ENCODE data around the gene PRPF8. TPM values are rescaled to one million over a fixed set of nuclear protein-coding genes. Genes with fewer than 3 reads are reported as not detected.

Gene PRPF8
- total RNA-seq, 1 donor, result 117 TPM

- no peak for DNase-seq (ENCODE audit: low read depth)
- TF ChIP-seq CTCF (IDR thresholded peaks at IDR 0.05; ENCODE audit: insufficient read depth, low read depth, low read length), result no peak
- no peak overlapping the region for H3K4me3 ChIP-seq (ENCODE audit: low read depth, low read length)
Measured at GRCh38 chr17:1646199-1646875, 38.3 kb downstream of the PRPF8 start.

GRCh38 chr17:1645207-1646171 lies 39.2 kb downstream of the PRPF8 start, which contains the start of gene SCARF1:
Gene SCARF1 (minus strand): TSS chr17:1645732. CDS start chr17:1645697, 35 bp downstream.
- no peak within 1 kb of the TSS for H3K4me3 ChIP-seq (ENCODE audit: low read depth, low read length)
- TF ChIP-seq CTCF (IDR thresholded peaks at IDR 0.05; ENCODE audit: insufficient read depth, low read depth, low read length), result no peak
- no peak for DNase-seq (ENCODE audit: low read depth)

GRCh38 chr17:1644493-1645206 lies 40.0 kb downstream of the PRPF8 start:
- TF ChIP-seq CTCF (IDR thresholded peaks at IDR 0.05; ENCODE audit: insufficient read depth, low read depth, low read length), result no peak
- H3K4me3 ChIP-seq (ENCODE audit: low read depth, low read length), result no peak overlapping the region
- DNase-seq (ENCODE audit: low read depth), result peak; percentile 20

- TF ChIP-seq CTCF (IDR thresholded peaks at IDR 0.05; ENCODE audit: insufficient read depth, low read depth, low read length), result no peak
- no peak for DNase-seq (ENCODE audit: low read depth)
- H3K4me3 ChIP-seq (ENCODE audit: low read depth, low read length), result no peak overlapping the region
Measured at GRCh38 chr17:1643999-1644492, 40.6 kb downstream of the PRPF8 start.

GRCh38 chr17:1643293-1643998 lies 41.2 kb downstream of the PRPF8 start:
- H3K4me3 ChIP-seq (ENCODE audit: low read depth, low read length), result peak overlapping the region; percentile 46
- TF ChIP-seq CTCF (IDR thresholded peaks at IDR 0.05; ENCODE audit: insufficient read depth, low read depth, low read length), result peak; percentile 11
- DNase-seq (ENCODE audit: low read depth), result no peak

GRCh38 chr17:1641065-1641403 lies 43.6 kb downstream of the PRPF8 start:
- H3K4me3 ChIP-seq (ENCODE audit: low read depth, low read length), result no peak overlapping the region
- TF ChIP-seq CTCF (IDR thresholded peaks at IDR 0.05; ENCODE audit: insufficient read depth, low read depth, low read length), result no peak
- no peak for DNase-seq (ENCODE audit: low read depth)

Data from fibroblast of villous mesenchyme (primary cell).